Dedifferentiated amniotic fluid mesenchymal stem cell (primary cell): ENCODE measurements around the gene FN3K.
"Not testable (repeated sequence)": the region's sequence is repeated elsewhere in the genome, so short reads cannot be mapped to it uniquely, and the experiment has no call there.

Experiments used
- DNase-seq: peaks from one replicate; pipeline ENCODE4 v3.0.0-alpha.2; 2016; ENCODE audit errors: extremely low spot score

FN3K gene

GRCh38 chr17:82737967-82738877, 2.8 kb downstream of the FN3K start:
- no peak for DNase-seq

DNA sequence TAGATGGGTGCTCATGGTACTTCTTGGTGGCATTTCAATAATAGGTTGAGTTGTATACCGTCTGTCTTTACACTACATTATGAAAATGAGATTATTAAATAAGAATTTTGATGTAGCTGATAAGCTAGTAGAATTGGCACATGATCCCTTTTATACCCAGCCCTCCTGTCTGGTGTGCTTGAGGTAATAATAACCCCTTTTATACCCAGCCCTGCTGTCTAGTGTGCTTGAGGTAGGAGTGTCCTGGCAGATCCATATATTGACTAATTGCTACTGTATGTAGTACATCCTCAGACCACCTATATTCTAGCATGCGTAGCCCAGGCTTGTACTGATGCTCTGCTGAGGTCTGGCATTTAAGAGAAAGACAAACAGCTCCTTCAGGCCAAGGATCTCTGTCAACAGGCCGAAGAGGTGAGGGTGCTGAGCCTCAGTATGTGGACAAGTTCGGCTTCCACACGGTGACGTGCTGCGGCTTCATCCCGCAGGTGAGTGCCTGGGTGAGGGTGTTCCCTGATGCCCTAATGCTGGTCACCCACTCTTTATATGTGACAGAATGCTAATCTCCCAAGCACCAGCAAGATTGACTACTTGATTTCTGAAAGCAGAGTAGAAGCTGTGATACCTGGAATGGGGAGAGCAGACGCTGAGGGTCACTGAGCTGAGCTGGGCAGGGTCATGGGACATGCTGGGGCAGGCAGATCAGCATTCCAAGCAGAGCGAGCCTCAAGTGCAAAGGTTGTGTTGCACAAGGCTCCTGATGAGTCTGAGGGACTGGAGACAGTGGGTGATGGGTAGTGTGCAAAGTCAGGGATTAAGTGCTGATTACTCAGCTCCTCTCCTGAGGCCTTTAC, 5.7 kb downstream of the FN3K start:
- DNase-seq, result no peak

- DNase-seq, result no peak
These were observed 8.2 kb downstream of the FN3K start for GRCh38 chr17:82743344-82744219.

- DNase-seq, result not testable (repeated sequence)
These were observed 9.3 kb downstream of the FN3K start for GRCh38 chr17:82744736-82745135.

GRCh38 chr17:82745524-82745923, 10.1 kb downstream of the FN3K start:
- DNase-seq, result no peak

- DNase-seq, result no peak
These were observed 13.3 kb downstream of the FN3K start for GRCh38 chr17:82748756-82749155.

DNA sequence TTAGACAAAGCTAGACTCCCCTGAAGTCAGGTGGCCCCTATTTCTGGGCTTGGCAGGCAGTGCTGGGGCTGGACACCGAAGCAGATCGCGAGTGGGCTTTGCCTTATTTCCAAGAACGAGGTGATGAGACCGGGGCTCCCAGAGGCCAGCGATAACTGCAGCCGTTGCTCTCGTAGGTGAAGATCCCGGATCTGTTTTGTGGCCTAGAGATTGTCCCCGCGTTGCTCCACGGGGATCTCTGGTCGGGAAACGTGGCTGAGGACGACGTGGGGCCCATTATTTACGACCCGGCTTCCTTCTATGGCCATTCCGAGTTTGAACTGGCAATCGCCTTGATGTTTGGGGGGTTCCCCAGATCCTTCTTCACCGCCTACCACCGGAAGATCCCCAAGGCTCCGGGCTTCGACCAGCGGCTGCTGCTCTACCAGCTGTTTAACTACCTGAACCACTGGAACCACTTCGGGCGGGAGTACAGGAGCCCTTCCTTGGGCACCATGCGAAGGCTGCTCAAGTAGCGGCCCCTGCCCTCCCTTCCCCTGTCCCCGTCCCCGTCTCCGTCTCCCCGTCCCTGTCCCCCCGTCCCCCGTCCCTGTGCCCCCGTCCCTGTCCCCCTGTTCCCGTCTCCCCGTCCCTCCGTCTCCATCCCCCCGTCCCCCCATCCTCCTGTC, 15.0 kb downstream of the FN3K start:
- no peak for DNase-seq

DNA sequence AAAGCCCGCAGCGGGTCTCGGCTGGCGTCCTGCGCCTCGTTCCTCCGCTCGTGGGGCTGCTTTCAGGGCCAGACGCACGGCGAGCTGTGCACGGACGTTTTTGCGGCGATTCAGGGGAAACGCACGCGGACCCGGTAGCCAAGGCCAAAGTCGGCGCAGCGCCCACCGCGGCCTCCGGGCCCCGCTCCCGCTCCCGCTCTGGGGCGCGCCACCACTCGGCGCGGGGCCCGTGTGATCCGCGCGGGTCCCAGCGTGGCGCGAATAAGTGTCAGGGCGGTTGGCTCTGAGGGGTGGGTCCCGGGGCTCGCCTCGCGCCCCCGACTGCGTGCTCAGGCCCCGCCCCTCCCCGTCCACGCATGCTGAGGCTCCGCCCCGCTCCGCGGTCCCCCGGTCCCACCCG, 15.8 kb downstream of the FN3K start:
- no peak for DNase-seq

DNA sequence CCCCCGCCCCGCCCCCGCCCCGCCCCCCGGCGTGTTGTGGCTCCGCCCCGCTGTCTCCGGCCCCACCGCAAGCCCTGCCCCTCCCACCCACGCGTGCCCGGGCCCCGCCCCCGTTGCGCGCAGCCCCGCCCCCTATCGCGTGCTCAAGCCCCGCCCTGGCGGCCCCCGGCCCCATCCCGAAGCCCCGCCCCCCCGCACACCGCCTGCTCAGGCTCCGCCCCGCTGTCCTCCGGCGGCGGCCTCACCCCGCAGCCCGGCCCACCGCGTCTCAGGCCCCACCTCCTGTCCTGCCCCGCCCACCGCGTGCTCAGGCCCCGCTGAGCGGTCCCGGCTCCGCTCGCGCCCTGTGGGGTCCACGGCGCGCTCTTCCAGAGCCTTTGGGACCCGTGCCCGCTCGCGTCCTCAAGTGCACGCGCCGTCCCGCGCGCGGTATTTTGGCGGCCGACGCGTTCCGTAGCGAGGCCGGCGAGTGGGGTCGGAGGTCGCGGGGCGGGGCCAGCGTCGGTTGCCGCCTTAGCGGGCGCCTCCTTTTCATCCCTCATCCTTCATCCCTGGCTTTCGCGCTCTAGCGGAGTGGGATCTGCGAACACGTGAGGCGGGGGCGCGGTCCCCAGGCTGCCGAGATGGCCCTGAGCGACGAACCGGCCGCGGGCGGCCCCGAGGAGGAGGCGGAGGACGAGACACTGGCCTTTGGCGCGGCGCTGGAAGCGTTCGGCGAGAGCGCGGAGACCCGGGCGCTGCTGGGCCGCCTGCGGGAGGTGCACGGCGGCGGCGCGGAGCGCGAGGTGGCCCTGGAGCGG, 16.4 kb downstream of the FN3K start, which contains the start of gene TBCD:
TSS of gene TBCD (plus strand) at position 495 of the 800 bp plus-strand sequence. CDS start at position 624, 129 bp downstream.
- DNase-seq, result peak; percentile 80

DNA sequence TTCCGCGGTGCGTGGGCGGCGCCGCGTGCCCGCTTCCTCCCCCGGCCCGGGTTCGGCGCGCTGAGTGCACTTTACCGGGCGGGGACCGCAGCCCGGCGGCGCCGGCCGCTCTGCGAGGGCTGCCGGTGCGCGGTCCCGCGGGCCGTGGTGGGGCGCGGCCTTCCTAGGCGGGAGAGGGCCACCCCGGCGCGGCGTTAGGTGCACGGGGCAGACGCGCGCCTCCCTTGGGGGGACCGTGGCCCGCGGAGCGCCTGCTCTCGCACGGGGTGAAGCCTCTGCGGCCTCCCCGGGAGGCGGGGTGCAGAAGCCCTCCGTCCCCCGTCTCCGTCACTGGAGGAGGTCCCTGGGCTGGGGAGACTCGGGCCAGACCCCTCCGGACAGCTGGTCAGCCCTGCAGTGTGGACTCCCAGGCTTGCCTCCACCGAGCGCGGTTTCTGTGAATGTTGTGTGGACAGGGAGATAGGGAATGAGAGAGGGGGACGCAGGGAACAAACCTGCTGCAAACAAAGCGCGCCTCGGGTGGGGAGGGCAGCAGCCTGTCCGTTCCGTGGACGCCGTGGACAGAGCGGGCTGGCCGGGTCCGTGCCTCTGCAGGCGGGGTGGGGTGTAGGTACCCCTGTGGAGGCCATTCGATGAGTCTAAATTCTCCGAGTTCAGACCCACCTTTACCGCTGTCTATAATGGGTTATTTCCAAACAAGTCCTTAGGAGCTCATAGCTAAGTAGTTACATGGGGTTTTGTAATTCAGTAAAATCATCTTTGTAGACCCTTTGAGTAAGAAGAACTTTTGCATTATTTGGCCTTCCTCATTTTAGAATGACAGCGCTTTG, 17.2 kb downstream of the FN3K start:
- no peak for DNase-seq

DNA sequence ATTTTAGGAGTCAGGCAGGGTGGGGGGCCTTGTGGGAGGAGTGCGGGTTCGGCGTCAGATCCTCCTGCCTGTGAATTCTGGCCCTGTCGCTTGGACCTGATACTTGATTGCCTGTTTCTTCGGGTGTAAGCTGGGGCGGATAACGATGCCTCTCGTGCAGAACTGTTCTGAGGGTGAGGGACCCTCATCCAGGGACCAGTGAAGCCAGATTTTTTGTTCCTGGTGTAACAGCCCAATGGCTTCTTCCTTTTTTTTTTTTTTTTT, 17.7 kb downstream of the FN3K start:
- DNase-seq, result no peak

- no peak for DNase-seq
These were observed 19.1 kb downstream of the FN3K start for GRCh38 chr17:82754297-82755208.

GRCh38 chr17:82756166-82756565, 20.8 kb downstream of the FN3K start:
- no peak for DNase-seq

GRCh38 chr17:82765371-82765770, 30.0 kb downstream of the FN3K start:
- DNase-seq, result no peak

DNA sequence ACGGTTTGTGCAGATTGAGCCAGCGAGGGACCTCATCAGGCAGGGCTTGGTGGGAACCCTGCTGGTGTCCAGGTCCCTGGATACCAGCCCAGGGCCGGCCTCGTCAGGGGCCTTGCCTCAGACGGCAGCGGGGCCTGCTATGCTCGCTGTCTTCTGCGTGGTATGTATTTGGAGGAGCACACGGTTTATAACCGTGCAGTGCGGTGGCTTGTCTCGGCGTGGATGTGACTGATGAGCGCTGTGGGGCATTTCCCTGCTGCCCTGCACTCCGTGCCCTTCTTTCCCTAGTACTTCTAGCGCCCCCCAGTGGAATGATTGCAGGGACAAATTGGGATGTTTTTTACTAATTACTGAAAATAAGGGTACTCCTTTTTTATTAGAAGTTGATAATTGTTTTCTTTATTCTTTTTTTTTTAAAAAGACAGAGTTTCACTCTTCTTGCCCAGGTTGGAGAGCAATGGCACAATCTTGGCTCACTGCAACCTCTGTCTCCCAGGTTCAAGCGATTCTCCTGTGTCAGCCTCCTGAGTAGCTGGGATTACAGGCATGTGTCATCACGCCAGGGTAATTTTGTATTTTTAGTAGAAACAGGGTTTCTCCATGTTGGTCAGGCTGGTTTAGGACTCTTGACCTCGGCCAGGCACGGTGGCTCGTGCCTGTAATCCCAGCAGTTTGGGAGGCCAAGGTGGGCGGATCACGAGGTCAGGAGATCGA, 31.8 kb downstream of the FN3K start:
- no peak for DNase-seq

GRCh38 chr17:82769041-82769440, 33.6 kb downstream of the FN3K start:
- no peak for DNase-seq

DNA sequence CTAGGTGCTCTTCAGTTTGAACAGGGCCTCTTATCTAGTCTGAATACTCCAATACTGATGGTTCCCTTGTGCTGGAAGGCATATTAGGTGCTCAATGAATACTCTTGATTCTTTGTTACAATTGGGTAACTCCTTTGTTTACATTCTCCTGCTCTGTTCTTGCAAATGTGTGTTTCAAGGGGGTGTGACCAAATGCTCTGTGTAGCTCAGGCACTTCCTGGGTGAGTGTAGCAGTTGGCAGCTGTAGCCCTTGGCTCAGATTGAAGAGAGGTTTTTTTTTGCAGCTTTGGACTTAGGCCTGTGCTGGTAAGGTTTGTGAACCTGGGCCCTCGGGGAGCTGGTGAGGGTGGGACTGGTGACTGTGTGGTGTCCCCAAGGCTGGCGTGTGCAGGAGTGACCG, 36.6 kb downstream of the FN3K start:
- no peak for DNase-seq

DNA sequence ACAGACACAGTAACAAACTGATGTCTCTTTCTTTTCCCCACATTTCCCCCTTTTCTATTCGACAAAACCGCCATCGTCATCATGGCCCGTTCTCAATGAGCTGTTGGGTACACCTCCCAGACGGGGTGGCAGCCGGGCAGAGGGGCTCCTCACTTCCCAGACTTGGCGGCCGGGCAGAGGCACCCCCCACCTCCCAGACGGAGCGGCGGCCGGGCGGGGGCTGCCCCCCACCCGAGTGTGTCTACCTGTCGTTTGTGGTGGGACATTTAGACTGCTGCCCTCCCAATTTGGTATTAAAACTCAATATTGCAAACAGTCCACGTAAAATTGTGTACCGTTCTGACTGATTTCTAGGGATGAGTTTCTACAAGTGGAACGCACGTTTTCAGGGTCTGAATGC, 39.0 kb downstream of the FN3K start:
- DNase-seq, result not testable (repeated sequence)
